Tibial nerve (tissue), 4 donors: ENCODE results near the gene SNX22. TPM values are rescaled to one million over a fixed set of nuclear protein-coding genes. Genes with fewer than 3 reads are reported as not detected.
"Not testable (repeated sequence)": the region's sequence is repeated elsewhere in the genome, so short reads cannot be mapped to it uniquely, and the experiment has no call there.

Experiments
- DNase-seq, 2 donors: peaks; one replicate each; pipeline ENCODE4 v3.0.0-alpha.2; 2019; ENCODE audit warnings: low spot score in 2 of 2
- H3K27ac ChIP-seq, 4 donors: fragments of 200-600 bp; sonication (generic) in 3 of 4; one replicate each; pipeline ENCODE4 v1.5.1; 2017 to 2019; ENCODE audit warnings: mild to moderate bottlenecking in 1 of 4
- H3K27me3 ChIP-seq, 2 donors: fragments of 200-600 bp; sonication (generic) in 1 of 2; one replicate each; pipeline versions ENCODE4 v1.5.1 to v1.6.0; 2017 to 2019
- H3K36me3 ChIP-seq, 3 donors: fragments of 200-600 bp; sonication (generic); one replicate each; pipeline ENCODE4 v1.5.1; 2018 to 2019
- H3K4me1 ChIP-seq, 4 donors: fragments of 200-600 bp; sonication (generic) in 3 of 4; one replicate each; pipeline ENCODE4 v1.5.1; 2017 to 2019
- H3K4me3 ChIP-seq, 4 donors: fragments of 200-600 bp; sonication (generic) in 3 of 4; one replicate each; pipeline ENCODE4 v1.5.1; 2017 to 2019; ENCODE audit warnings: mild to moderate bottlenecking in 1 of 4, moderate library complexity in 1 of 4
- H3K9me3 ChIP-seq, 4 donors: fragments of 200-600 bp; sonication (generic) in 3 of 4; one replicate each; pipeline ENCODE4 v1.5.1; 2017 to 2019
- CTCF ChIP-seq, 5 experiments: fragments of 200-600 bp in 3 of 5; fragments of 450-650 bp in 2 of 5; sonication (generic) in 3 of 5; IDR thresholded peaks; one replicate each; pipeline ENCODE4 v1.5.1; 2016 to 2019; ENCODE audit warnings: antibody characterized with exemption in 5 of 5, mild to moderate bottlenecking in 3 of 5, moderate library complexity in 2 of 5
- EP300 ChIP-seq, 2 donors: sonication (generic); formaldehyde crosslinking; IDR thresholded peaks; one replicate each; pipeline ENCODE4 v1.6.1; 2017; ENCODE audit warnings: antibody characterized with exemption in 2 of 2, mild to moderate bottlenecking in 1 of 2
- POLR2A ChIP-seq, 2 donors: fragments of 450-650 bp; IDR thresholded peaks; one replicate each; pipeline ENCODE4 v1.6.1; 2017; ENCODE audit warnings: antibody characterized with exemption in 2 of 2, mild to moderate bottlenecking in 2 of 2, moderate library complexity in 2 of 2
- WGBS, 2 donors: methylation state at CpG; one replicate each; pipeline ENCODE4 v1.1.5; 2018; 5-methylcytosine and 5-hydroxymethylcytosine counted together
- total RNA-seq, 4 donors: library from RNA; depleted of rRNA; stranded (reverse); fragments of >200 nt; gene quantifications; one replicate each; pipeline ENCODE4 v1.1.0, GENCODE V29; 2016

Gene SNX22
- total RNA-seq, 4 donors from 2014 or later, result 1.2 to 45.9 (median 28.7) TPM

DNA sequence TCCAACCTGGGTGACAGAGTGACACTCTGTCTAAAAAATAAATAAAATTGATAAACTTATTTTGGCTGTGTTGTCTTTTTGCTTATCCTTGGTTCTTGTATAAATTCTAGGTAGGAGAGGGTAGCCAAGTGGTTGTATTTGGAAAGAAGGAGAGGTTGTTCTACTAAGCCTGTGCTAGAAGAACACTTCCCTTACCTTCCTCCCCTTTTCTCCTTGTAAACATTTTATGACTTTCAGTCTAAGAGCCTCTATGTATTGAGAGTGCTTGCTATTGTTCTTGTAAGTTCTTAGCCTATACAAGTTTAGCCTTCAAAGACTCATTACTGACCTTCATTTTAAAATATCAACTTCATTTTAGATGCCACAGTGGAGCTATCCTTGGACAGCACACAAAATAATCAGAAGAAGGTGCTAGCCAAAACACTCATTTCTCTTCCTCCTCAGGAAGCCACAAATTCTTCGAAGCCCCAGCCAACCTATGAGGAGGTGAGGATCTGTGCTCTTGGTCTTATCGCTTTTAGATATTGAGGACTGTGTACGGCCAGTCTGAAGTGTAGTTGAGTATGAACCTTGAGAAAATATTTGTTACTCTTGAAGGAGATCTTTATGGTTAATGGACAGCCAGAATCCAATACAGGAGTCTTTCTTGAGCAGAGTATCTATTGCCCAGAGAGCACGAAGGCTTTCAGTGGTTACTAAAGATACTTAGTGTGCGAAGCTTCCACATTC lies 33.6 kb upstream of the SNX22 start:
- DNase-seq, result no peak
- Histone ChIP-seq H3K4me1 (peaks cover 0 to 15% (median 6%) of the 10 kb centered on the region in 4 donors), H3K9me3 (no peaks in the 10 kb centered on the region), H3K36me3 (peaks cover 0 to 90% (median 2%) of the 10 kb centered on the region in 3 donors), H3K27ac (no peak overlapping the region), H3K27me3 (no peaks in the 10 kb centered on the region), H3K4me3 (no peak overlapping the region)
- no peak for TF ChIP-seq CTCF (IDR thresholded peaks at IDR 0.05)
- no peak for TF ChIP-seq POLR2A (IDR thresholded peaks at IDR 0.05)
- WGBS, 2 donors, result 94 to 96% methylated on average over 5 of the region's 5 CpGs

- H3K9me3 ChIP-seq, H3K27me3 ChIP-seq, DNase-seq, H3K4me3 ChIP-seq, H3K27ac ChIP-seq: not testable (repeated sequence)
- H3K36me3 ChIP-seq, result peaks cover 0 to 87% (median 2%) of the 10 kb centered on the region in 3 donors
- WGBS, 2 donors, result 94 to 97% methylated on average over 2 of the region's 2 CpGs
- peaks cover 0 to 17% (median 3%) of the 10 kb centered on the region in 4 donors for H3K4me1 ChIP-seq
These were observed 31.2 kb upstream of the SNX22 start for GRCh38 chr15:64120322-64120721.

DNA sequence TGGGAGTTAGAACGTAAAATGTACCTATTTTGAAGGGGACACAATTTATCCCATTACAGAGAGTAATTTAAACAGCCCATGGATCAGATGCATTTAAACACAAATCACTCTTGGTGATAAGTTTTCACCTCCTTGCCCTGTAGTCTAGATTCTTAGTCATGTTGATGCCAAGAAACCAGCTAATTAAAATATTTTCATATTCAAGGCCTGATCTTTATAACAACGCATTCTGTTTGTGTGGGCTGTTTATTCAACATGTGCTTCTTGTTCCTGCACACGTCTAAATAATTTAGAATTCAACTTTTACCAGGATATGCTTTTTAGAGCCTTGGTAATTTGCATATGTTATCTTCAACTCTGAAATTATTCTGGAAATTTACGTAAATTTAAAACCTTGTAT lies 29.9 kb upstream of the SNX22 start:
- Histone ChIP-seq H3K27me3 (no peaks in the 10 kb centered on the region), H3K4me1 (peaks cover 0 to 25% (median 9%) of the 10 kb centered on the region in 4 donors), H3K9me3 (no peaks in the 10 kb centered on the region), H3K36me3 (peaks cover 0 to 83% (median 2%) of the 10 kb centered on the region in 3 donors), H3K4me3 (no peak overlapping the region), H3K27ac (no peak overlapping the region)
- TF ChIP-seq EP300 (IDR thresholded peaks at IDR 0.05) (no peak), CTCF (IDR thresholded peaks at IDR 0.05) (no peak), POLR2A (IDR thresholded peaks at IDR 0.05) (no peak)
- WGBS, 2 donors, result 65 to 74% methylated on average over 4 of the region's 4 CpGs
- DNase-seq, result no peak

DNA sequence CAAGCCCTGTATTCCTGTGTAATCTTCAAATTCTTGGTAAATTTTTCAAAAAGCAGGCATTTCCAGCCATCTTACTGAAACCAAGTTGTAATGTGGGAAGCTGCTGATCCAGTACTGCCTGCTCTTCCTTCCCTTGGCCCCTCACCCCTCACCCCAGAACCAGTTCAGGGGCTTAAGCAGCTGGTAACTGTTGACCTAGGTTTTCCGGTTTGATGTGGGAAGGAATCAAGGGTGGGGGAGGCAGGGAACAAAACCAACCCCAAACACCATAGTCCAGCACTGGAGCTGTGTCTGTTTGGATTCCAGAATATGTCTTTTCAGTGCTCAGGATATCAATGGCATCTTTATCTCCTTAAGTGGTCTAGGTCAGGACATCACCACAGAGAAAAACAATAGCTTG lies 29.1 kb upstream of the SNX22 start:
- Histone ChIP-seq H3K36me3 (peaks cover 0 to 83% (median 2%) of the 10 kb centered on the region in 3 donors), H3K27me3 (no peaks in the 10 kb centered on the region), H3K9me3 (no peaks in the 10 kb centered on the region), H3K4me3 (no peak overlapping the region), H3K27ac (peak overlapping the region; percentile 41 to 88 (median 60)), H3K4me1 (peaks cover 0 to 30% (median 10%) of the 10 kb centered on the region in 4 donors)
- no peak for TF ChIP-seq EP300 (IDR thresholded peaks at IDR 0.05)
- 33 to 38% methylated on average over 1 of the region's 1 CpG for WGBS, 2 donors
- DNase-seq, result no peak

DNA sequence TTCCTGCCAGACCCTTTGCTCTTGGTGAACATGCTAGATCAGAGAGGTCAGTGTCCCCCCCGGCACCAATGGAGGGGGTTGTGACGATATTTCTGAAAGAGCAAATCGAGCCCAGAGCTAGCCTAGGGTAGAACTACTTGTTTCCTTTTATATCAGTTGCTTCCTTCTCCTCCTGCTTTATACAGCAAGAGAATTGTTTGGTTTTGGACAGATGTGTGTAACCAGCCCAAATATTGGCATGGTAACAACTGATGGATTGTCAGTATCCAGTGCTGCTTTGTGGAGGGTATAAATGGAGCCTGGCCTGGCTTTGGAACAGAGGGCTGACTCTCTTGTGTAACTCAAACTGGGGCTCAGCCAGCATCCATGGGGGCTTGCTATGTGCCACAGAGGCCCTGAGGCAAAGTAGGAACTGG lies 28.6 kb upstream of the SNX22 start:
- WGBS, 2 donors, result 49 to 56% methylated on average over 3 of the region's 3 CpGs

More for the DNA sequence above, 28.6 kb upstream of the SNX22 start:
- H3K27ac ChIP-seq, result peak overlapping the region in 3 of 4 donors; percentile 41 to 88 (median 66)
- H3K27me3 ChIP-seq, result no peaks in the 10 kb centered on the region
- DNase-seq, result no peak
- peak in 1 of 2 donors; percentile 47 for TF ChIP-seq EP300 (IDR thresholded peaks at IDR 0.05)
- TF ChIP-seq CTCF (IDR thresholded peaks at IDR 0.05), result no peak
- H3K36me3 ChIP-seq, result peaks cover 0 to 83% (median 1%) of the 10 kb centered on the region in 3 donors
- H3K4me3 ChIP-seq, result no peak overlapping the region
- no peaks in the 10 kb centered on the region for H3K9me3 ChIP-seq
- H3K4me1 ChIP-seq, result peaks cover 0 to 30% (median 10%) of the 10 kb centered on the region in 4 donors
